ENCODE measurements around the gene PPFIA1. TPM values are rescaled to one million over a fixed set of nuclear protein-coding genes. Genes with fewer than 3 reads are reported as not detected.

Gene PPFIA1
- total and polyA plus RNA-seq, 2 of the 13 experiments (the other 11 are each of a cell fraction or from before 2014, with no cell fraction given) = 29.9 to 45.2 TPM

- FAIRE-seq = no peak
- H3K9me3 ChIP-seq (ENCODE audit: low read length) = no peaks in the 10 kb centered on the region
- ATAC-seq = no peak
- no peak overlapping the region for H3K9ac ChIP-seq (ENCODE audit: insufficient read depth, low read depth, low read length)
- H3K36me3 ChIP-seq (replicated peaks in 1 of 2; ENCODE audit: control insufficient read depth in 1 of 2, insufficient read depth in 2 of 2, low read length in 2 of 2) = peaks cover 48 to 87% of the 10 kb centered on the region in 2 experiments
- no peak overlapping the region for H3K4me2 ChIP-seq (ENCODE audit: low read depth, low read length)
- no peaks in the 10 kb centered on the region for H3K4me1 ChIP-seq (ENCODE audit: insufficient read depth, low read length)
- H4K20me1 ChIP-seq (ENCODE audit: insufficient read depth, low read length) = no peaks in the 10 kb centered on the region
- WGBS (ENCODE audit: low lambda C conversion rate) = 95% methylated on average over 20 of the region's 20 CpGs
- no peak overlapping the region for H3K4me3 ChIP-seq (replicated peaks in 1 of 3; ENCODE audit: insufficient read depth in 1 of 3, low read depth in 2 of 3, low read length in 3 of 3)
- TF ChIP-seq ZNF543 (CRISPR knock-in tag; IDR thresholded peaks at IDR 0.05) (no peak), AKAP8 (CRISPR knock-in tag; IDR thresholded peaks at IDR 0.05) (no peak), FOXP4 (CRISPR knock-in tag; IDR thresholded peaks at IDR 0.05) (no peak), TFDP2 (CRISPR knock-in tag; IDR thresholded peaks at IDR 0.05) (no peak), ZKSCAN8 (CRISPR knock-in tag; IDR thresholded peaks at IDR 0.05; ENCODE audit: borderline replicate concordance) (no peak), CREB1 (IDR thresholded peaks at IDR 0.05) (no peak), CREB1 (CRISPR knock-in tag; IDR thresholded peaks at IDR 0.05) (no peak), RBFOX2 (IDR thresholded peaks at IDR 0.05; ENCODE audit: low read depth, low read length) (no peak), ELF3 (CRISPR knock-in tag; IDR thresholded peaks at IDR 0.05) (no peak), ZNF883 (CRISPR knock-in tag; IDR thresholded peaks at IDR 0.05; ENCODE audit: not compliant biosample characterization) (no peak), ZSCAN29 (CRISPR knock-in tag; conservative IDR thresholded peaks at IDR 0.05) (no peak), RORA (CRISPR knock-in tag; IDR thresholded peaks at IDR 0.05) (no peak), TRIM22 (IDR thresholded peaks at IDR 0.05) (no peak), SNAI1 (CRISPR knock-in tag; IDR thresholded peaks at IDR 0.05; ENCODE audit: borderline replicate concordance) (no peak)
- no peaks in the 10 kb centered on the region for H3K79me2 ChIP-seq (ENCODE audit: insufficient read depth, low read length)
- intact Hi-C loops (cut with micrococcal nuclease; ENCODE audit: unreplicated experiment) = no loop called here
- H3K27ac ChIP-seq (ENCODE audit: extremely low read length, insufficient read depth, low read length) = no peak overlapping the region
- POLR2A ChIA-PET = no interaction called here
- CTCF ChIA-PET (ENCODE audit: low intra/inter-chr PET ratio, low total read pairs) = no interaction called here
- BruUV-seq (replicated peaks) = no TSS peak
- no peaks in the 10 kb centered on the region for H3K27me3 ChIP-seq (ENCODE audit: control insufficient read depth in 1 of 2, insufficient read depth in 2 of 2, low read length in 2 of 2)
- in situ Hi-C loops (cut with HindIII; ENCODE audit: extremely low pct_ligation_motif_present, low pct_unique_long_range_greater_than_20kb) = no loop called here
- no peak for DNase-seq (ENCODE audit: low spot score)
- H2AFZ ChIP-seq (ENCODE audit: low read length) = no peak overlapping the region
Measured at GRCh38 chr11:70416881-70417280, 146.4 kb downstream of the PPFIA1 start.

Data from HepG2 (cell line).